SKM-1 treated with dmso at 0.1 percent for 144 hours (cell line): ENCODE data around the gene ADGRG4.
"Not testable (repeated sequence)": the region's sequence is repeated elsewhere in the genome, so short reads cannot be mapped to it uniquely, and the experiment has no call there.

ENCODE experiments used
- DNase-seq: peaks from one replicate; lab custom pipeline; 2025; ENCODE audit not compliant: unreplicated experiment; lab: John Stamatoyannopoulos, UW

Gene ADGRG4

GRCh38 chrX:136380010-136380769 lies 79.4 kb downstream of the ADGRG4 start:
- DNase-seq: no peak

- no peak for DNase-seq
Observed at GRCh38 chrX:136386173-136386572, 85.4 kb downstream of the ADGRG4 start.

- DNase-seq: no peak
Observed at GRCh38 chrX:136386826-136387225, 86.1 kb downstream of the ADGRG4 start.

- DNase-seq: no peak
Observed at GRCh38 chrX:136387951-136388502, 87.3 kb downstream of the ADGRG4 start.

GRCh38 chrX:136390921-136391320 lies 90.2 kb downstream of the ADGRG4 start:
- DNase-seq: no peak

GRCh38 chrX:136395271-136395670 lies 94.5 kb downstream of the ADGRG4 start:
- DNase-seq: no peak

GRCh38 chrX:136397001-136397400 lies 96.2 kb downstream of the ADGRG4 start:
- no peak for DNase-seq

- DNase-seq: no peak
Observed at GRCh38 chrX:136405126-136405525, 104.4 kb downstream of the ADGRG4 start.

- no peak for DNase-seq
Observed at GRCh38 chrX:136417806-136418205, 117.0 kb downstream of the ADGRG4 start.

GRCh38 chrX:136421338-136421737 lies 120.6 kb downstream of the ADGRG4 start:
- DNase-seq: no peak

- DNase-seq: no peak
Observed at GRCh38 chrX:136423724-136424123, 123.0 kb downstream of the ADGRG4 start.

GRCh38 chrX:136425996-136426395 lies 125.2 kb downstream of the ADGRG4 start:
- DNase-seq: no peak

- no peak for DNase-seq
Observed at GRCh38 chrX:136431625-136432024, 130.9 kb downstream of the ADGRG4 start.

- no peak for DNase-seq
Observed at GRCh38 chrX:136437774-136438173, 137.0 kb downstream of the ADGRG4 start.

- DNase-seq: no peak
Observed at GRCh38 chrX:136438192-136438591, 137.4 kb downstream of the ADGRG4 start.

GRCh38 chrX:136445674-136446073 lies 144.9 kb downstream of the ADGRG4 start:
- DNase-seq: not testable (repeated sequence)

GRCh38 chrX:136446208-136446607 lies 145.4 kb downstream of the ADGRG4 start:
- DNase-seq: no peak

GRCh38 chrX:136447308-136447707 lies 146.5 kb downstream of the ADGRG4 start:
- no peak for DNase-seq

- no peak for DNase-seq
Observed at GRCh38 chrX:136447968-136448367, 147.2 kb downstream of the ADGRG4 start.

- no peak for DNase-seq
Observed at GRCh38 chrX:136450050-136450830, 149.5 kb downstream of the ADGRG4 start.

GRCh38 chrX:136452614-136453013 lies 151.9 kb downstream of the ADGRG4 start:
- no peak for DNase-seq

GRCh38 chrX:136453114-136453513 lies 152.4 kb downstream of the ADGRG4 start:
- DNase-seq: no peak
